A549 (cell line): ENCODE results near the gene ADGRD1. TPM values are rescaled to one million over a fixed set of nuclear protein-coding genes. Genes with fewer than 3 reads are reported as not detected.

Experiments used
- ATAC-seq, 2 experiments: fragments of 200-7000 bp in 1 of 2; fragments of >200 bp in 1 of 2; cut with Nextera tagmentation in 1 of 2; cut with Tn5 transposase in 1 of 2; 3 replicates each; pipeline versions ENCODE4 v1.8.0 to v1.9.1; 2018 to 2020; ENCODE audit warnings: mild to moderate bottlenecking in 1 of 2, moderate library complexity in 1 of 2
- CTCF ChIA-PET: fragments of 300-600 bp; sonication (Branson Sonifier 250); formaldehyde crosslinking; extraction: SDS; loops from one replicate; lab custom pipeline; 2021; ENCODE audit warnings: antibody characterized with exemption, inconsistent platforms; lab: Yijun Ruan, JAX
- POLR2A ChIA-PET: fragments of 350-600 bp; formaldehyde crosslinking; extraction: SDS; loops from one replicate; lab custom pipeline; 2021; ENCODE audit warnings: antibody characterized with exemption, inconsistent platforms; lab: Yijun Ruan, JAX
- DNase-seq, 2 experiments: peaks; one replicate each; pipeline versions ENCODE4 v3.0.0 to v3.0.0-alpha.2; 2011 to 2016; ENCODE audit warnings: low read depth in 1 of 2, low spot score in 1 of 2
- FAIRE-seq: peaks from 2 replicates; lab custom pipeline; 2011; peaks lifted over from hg19 to GRCh38; lab: Jason Lieb, UNC
- H3K27ac ChIP-seq, 2 experiments: fragments of >200 bp; sonication (Bioruptor Twin); formaldehyde crosslinking; 3 replicates each; pipeline ENCODE4 v1.5.1; 2016 to 2017
- H3K4me1 ChIP-seq: fragments of >200 bp; sonication (Bioruptor Twin); formaldehyde crosslinking; 3 replicates; pipeline ENCODE4 v1.6.1; 2016
- H3K4me2 ChIP-seq: fragments of >200 bp; sonication (Bioruptor Twin); formaldehyde crosslinking; 3 replicates; pipeline ENCODE4 v1.6.1; 2016
- H3K4me3 ChIP-seq: fragments of >200 bp; sonication (Bioruptor Twin); formaldehyde crosslinking; 3 replicates; pipeline ENCODE4 v1.5.1; 2016
- H3K9me3 ChIP-seq: fragments of >200 bp; sonication (Bioruptor Twin); formaldehyde crosslinking; 3 replicates; pipeline ENCODE4 v1.6.1; 2016
- ATOH8 ChIP-seq: fragments of 250-450 bp; sonication (Bioruptor Pico); IDR thresholded peaks from 2 replicates; pipeline ENCODE4 v1.5.0; 2020; ENCODE audit warnings: low read depth, mild to moderate bottlenecking, moderate library complexity
- BCL3 ChIP-seq: fragments of >200 bp; sonication (Bioruptor Twin); formaldehyde crosslinking; IDR thresholded peaks from 3 replicates; pipeline ENCODE4 v1.6.1; 2016
- BHLHE40 ChIP-seq: IDR thresholded peaks from 2 replicates; pipeline ENCODE4 v1.6.1; 2012; ENCODE audit warnings: low read depth, low read length, inconsistent platforms
- CHD2 ChIP-seq: fragments of 150-350 bp; IDR thresholded peaks from 2 replicates; pipeline ENCODE4 v1.6.1; 2014; ENCODE audit warnings: low read length; ENCODE audit not compliant: partially characterized antibody
- CTCF ChIP-seq: fragments of >200 bp; sonication (Bioruptor Twin); formaldehyde crosslinking; IDR thresholded peaks from 3 replicates; pipeline ENCODE4 v1.5.1; 2016
- EHF ChIP-seq: fragments of 250-450 bp; sonication (Bioruptor Pico); IDR thresholded peaks from 2 replicates; pipeline ENCODE4 v1.5.0; 2020; ENCODE audit warnings: mild to moderate bottlenecking
- EP300 ChIP-seq, 2 experiments: fragments of >200 bp; sonication (Bioruptor Twin); formaldehyde crosslinking; IDR thresholded peaks; 2 replicates in 1 of 2; 3 replicates in 1 of 2; pipeline ENCODE4 v1.6.1; 2016 to 2017
- ESRRA ChIP-seq: fragments of 150-350 bp; IDR thresholded peaks from 2 replicates; pipeline ENCODE4 v1.6.1; 2014; ENCODE audit warnings: mild to moderate bottlenecking, low read length, borderline replicate concordance
- FOSL2 ChIP-seq, 2 experiments: fragments of 450-650 bp in 1 of 2; fragments of >200 bp in 1 of 2; sonication (Bioruptor Twin) in 1 of 2; formaldehyde crosslinking; IDR thresholded peaks; 2 replicates each; pipeline versions ENCODE4 v1.5.0 to v1.6.1; 2016 to 2020; ENCODE audit warnings: mild to moderate bottlenecking in 1 of 2, moderate library complexity in 1 of 2
- GATA3 ChIP-seq: IDR thresholded peaks from 2 replicates; pipeline ENCODE4 v1.6.1; 2012; ENCODE audit warnings: borderline replicate concordance
- HOXA7 ChIP-seq: fragments of 250-450 bp; sonication (Bioruptor Pico); IDR thresholded peaks from 2 replicates; pipeline ENCODE4 v1.5.0; 2020; ENCODE audit warnings: mild to moderate bottlenecking, moderate library complexity
- HOXB5 ChIP-seq: fragments of 250-450 bp; sonication (Bioruptor Pico); IDR thresholded peaks from 2 replicates; pipeline ENCODE4 v1.5.0; 2020; ENCODE audit warnings: mild to moderate bottlenecking, moderate library complexity
- KDM5A ChIP-seq: fragments of 200-600 bp; sonication (generic); IDR thresholded peaks from 2 replicates; pipeline ENCODE4 v1.6.1; 2016; ENCODE audit warnings: antibody characterized with exemption, mild to moderate bottlenecking
- MYC ChIP-seq: IDR thresholded peaks from 2 replicates; pipeline ENCODE4 v1.6.1; 2012; ENCODE audit warnings: mild to moderate bottlenecking, inconsistent platforms, low read length, improper control_type of control experiment, borderline replicate concordance
- NR3C1 ChIP-seq: fragments of >200 bp; sonication (Bioruptor Twin); formaldehyde crosslinking; IDR thresholded peaks from 3 replicates; pipeline ENCODE4 v1.6.1; 2017
- REST ChIP-seq: fragments of 200-600 bp; sonication (generic); IDR thresholded peaks from 2 replicates; pipeline ENCODE4 v1.6.1; 2016; ENCODE audit warnings: antibody characterized with exemption, mild to moderate bottlenecking, moderate library complexity
- SMC3 ChIP-seq: fragments of >200 bp; sonication (Bioruptor Twin); formaldehyde crosslinking; IDR thresholded peaks from 3 replicates; pipeline ENCODE4 v1.6.1; 2018; ENCODE audit warnings: inconsistent platforms
- ZC3H11A ChIP-seq: fragments of 450-650 bp; IDR thresholded peaks from 2 replicates; pipeline ENCODE4 v1.6.1; 2014; ENCODE audit warnings: antibody characterized with exemption, mild to moderate bottlenecking
- WGBS: methylation state at CpG from one replicate; pipeline ENCODE4 v1.1.6; 2017; ENCODE audit errors: missing lambda C conversion rate; 5-methylcytosine and 5-hydroxymethylcytosine counted together
- polyA plus RNA-seq, 4 experiments: library from polyadenylated mRNA; depleted of rRNA in 3 of 4; stranded (reverse); fragments of >200 nt; fragmentation: RNase III in 1 of 4; extraction: RNeasy Plus Mini Kit Qiagen cat#74134 plus additional on column Dnase treatment in 1 of 4; gene quantifications; 2 replicates in 3 of 4; 3 replicates in 1 of 4; pipeline ENCODE4 v1.2.3, GENCODE V29; 2011 to 2017

The ADGRD1 gene
- polyA plus RNA-seq, 2 of the 4 experiments (the other 2 are of a cell fraction) = 0.36 to 1.5 TPM

GRCh38 chr12:130952171-130952954 is 1.3 kb upstream of the ADGRD1 start:
- no peak for ATAC-seq
- H3K4me1 ChIP-seq = no peaks in the 10 kb centered on the region
- H3K27ac ChIP-seq = no peak overlapping the region
- H3K4me3 ChIP-seq = no peak overlapping the region
- TF ChIP-seq ESRRA (no peak), ATOH8 (CRISPR knock-in tag) (no peak), EHF (CRISPR knock-in tag) (no peak), NR3C1 (no peak), GATA3 (no peak), EP300 (IDR thresholded peaks at IDR 0.05) (no peak)
- ChIA-PET POLR2A (no interaction called here), CTCF (no interaction called here)
- no peak for FAIRE-seq
- H3K4me2 ChIP-seq = no peak overlapping the region
- no peaks in the 10 kb centered on the region for H3K9me3 ChIP-seq
- DNase-seq = no peak
- 54% methylated on average over 14 of the region's 14 CpGs for WGBS

GRCh38 chr12:130954544-130954831 is 781 bp downstream of the ADGRD1 start:
- H3K27ac ChIP-seq = no peak overlapping the region
- no peak overlapping the region for H3K4me2 ChIP-seq
- FAIRE-seq = no peak
- DNase-seq = no peak
- ChIA-PET POLR2A (no interaction called here), CTCF (no interaction called here)
- TF ChIP-seq BHLHE40 (no peak), MYC (no peak)
- H3K9me3 ChIP-seq = no peaks in the 10 kb centered on the region
- no peak overlapping the region for H3K4me3 ChIP-seq
- ATAC-seq = peak in 1 of 2 experiments; percentile 16; a peak in 3 of 6 replicates
- WGBS = 62% methylated on average over 9 of the region's 9 CpGs
- no peaks in the 10 kb centered on the region for H3K4me1 ChIP-seq

- H3K27ac ChIP-seq = no peak overlapping the region
- no peaks in the 10 kb centered on the region for H3K9me3 ChIP-seq
- no peaks in the 10 kb centered on the region for H3K4me1 ChIP-seq
- H3K4me2 ChIP-seq = no peak overlapping the region
- no peak overlapping the region for H3K4me3 ChIP-seq
- TF ChIP-seq HOXB5 (CRISPR knock-in tag) = no peak
- TF ChIP-seq CTCF = no peak
- no peak for TF ChIP-seq ZC3H11A
- no peak for TF ChIP-seq BCL3
- no peak for TF ChIP-seq FOSL2 (IDR thresholded peaks at IDR 0.05)
- no peak for TF ChIP-seq FOSL2 (CRISPR knock-in tag; IDR thresholded peaks at IDR 0.05)
- no peak for TF ChIP-seq REST
- no peak for TF ChIP-seq KDM5A
- no peak for TF ChIP-seq SMC3
- no peak for TF ChIP-seq CHD2
- TF ChIP-seq HOXA7 (CRISPR knock-in tag) = no peak
- TF ChIP-seq ATOH8 (CRISPR knock-in tag) = no peak
- WGBS = 67% methylated on average over 6 of the region's 11 CpGs
- DNase-seq (no peak), ATAC-seq (no peak), FAIRE-seq (no peak)
- ChIA-PET POLR2A (no interaction called here), CTCF (interaction anchor here (1.4 kb wide), 1 partner anchor 14 kb away, joined by 3 read pairs; no protein-coding TSS in a partner anchor)
Measured at GRCh38 chr12:130955238-130955816, 1.6 kb downstream of the ADGRD1 start.
